ENCODE results near the gene FYB1.

The FYB1 gene

DNA sequence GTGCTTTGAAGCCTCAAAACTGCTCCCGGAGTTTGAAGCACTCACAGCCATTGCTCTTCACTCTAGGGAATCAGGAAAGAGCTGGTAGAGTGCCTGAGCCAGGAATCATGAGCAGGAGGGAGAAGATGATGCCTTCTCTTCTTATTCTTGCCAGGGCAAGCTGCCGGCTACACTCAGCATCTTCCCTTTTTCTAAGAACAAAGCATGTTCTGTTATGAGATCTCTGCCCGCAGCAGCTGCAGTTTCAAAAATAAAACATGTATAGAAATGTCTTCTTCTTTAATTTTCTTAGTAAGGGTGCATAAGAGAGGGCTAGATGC is 87.3 kb downstream of the FYB1 start:
- ChIA-PET CTCF (interaction anchor here (0.7 to 0.8 kb wide), 2 partner anchors 51 to 91 kb away, joined by 3 to 4 read pairs; no protein-coding TSS in a partner anchor), POLR2A (ENCODE audit: low non-redundant PET) (no interaction called here)

DNA sequence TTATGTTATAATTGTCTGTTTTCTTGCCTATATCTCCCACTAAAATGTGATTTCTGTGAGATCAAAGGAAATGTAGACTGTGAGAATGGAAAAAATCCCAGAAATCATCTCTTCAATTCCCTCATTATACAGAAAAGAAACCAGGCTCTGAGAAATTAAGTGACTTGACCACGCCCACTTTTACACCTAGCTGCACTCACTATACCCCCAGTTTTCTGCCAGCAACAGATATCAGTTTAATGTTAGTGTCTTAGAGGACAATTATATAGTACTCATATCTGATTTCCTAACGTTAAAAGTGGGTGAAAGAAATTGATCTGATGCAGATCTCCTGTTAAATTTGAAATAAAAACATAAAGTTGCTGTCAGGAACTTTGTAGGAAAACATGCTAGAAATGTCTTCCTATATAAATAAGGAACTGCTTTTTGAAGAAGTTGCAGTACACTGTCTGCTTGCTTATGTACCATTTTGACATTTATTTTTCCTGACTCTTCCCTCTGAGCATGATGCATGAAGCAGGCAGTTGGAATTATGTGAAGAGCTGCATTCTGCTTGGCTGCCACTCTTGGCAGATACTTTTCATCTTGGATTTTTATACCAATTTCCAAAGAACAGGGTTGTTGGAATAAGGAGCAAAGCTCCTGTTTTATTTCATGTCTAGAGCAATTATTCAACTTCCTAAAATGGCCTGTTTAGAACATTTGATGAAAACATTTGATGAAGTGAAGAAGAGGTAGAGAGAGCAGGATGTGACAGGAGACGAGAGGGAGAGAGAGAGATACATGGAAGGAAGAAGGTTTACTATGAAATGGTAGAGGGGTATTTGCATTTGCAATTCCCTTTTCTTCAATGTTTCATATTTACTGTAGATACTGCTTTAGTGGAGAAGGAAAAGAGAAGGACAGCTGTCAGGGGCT is 87.9 kb downstream of the FYB1 start:
- no peak overlapping the region for H3K27ac ChIP-seq
- no peak for DNase-seq (ENCODE audit: low spot score)
- CTCF ChIA-PET: interaction anchor here (0.6 to 0.8 kb wide), 3 partner anchors 51 to 1411 kb away, joined by 3 to 4 read pairs (median 3); no protein-coding TSS in a partner anchor
- TF ChIP-seq CTCF (conservative IDR thresholded peaks at IDR 0.05; ENCODE audit: low read depth): no peak
- POLR2A ChIA-PET (ENCODE audit: low non-redundant PET): no interaction called here

More for the DNA sequence above, 87.3 kb downstream of the FYB1 start:
- no peak for TF ChIP-seq CTCF (conservative IDR thresholded peaks at IDR 0.05; ENCODE audit: low read depth)
- no peak for DNase-seq (ENCODE audit: low spot score)
- H3K27ac ChIP-seq: no peak overlapping the region

DNA sequence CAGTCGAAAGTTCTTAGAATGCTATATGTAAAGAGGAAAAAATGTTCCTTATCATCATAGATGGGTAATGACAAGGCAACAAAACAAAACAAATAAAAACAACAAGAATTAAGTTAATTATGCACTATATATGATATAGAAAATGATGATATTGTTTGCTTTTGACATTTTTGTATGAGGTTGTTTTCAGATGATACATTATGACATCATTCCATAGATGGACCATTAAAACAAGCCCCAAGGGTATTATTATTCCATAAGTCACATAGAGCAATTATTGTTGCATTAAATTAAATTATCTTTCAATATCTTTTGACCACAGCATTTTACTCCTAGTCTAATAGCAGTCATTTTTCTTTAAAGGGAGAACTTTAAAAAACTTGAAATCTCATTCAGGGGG is 88.6 kb downstream of the FYB1 start:
- ChIA-PET CTCF (no interaction called here), POLR2A (ENCODE audit: low non-redundant PET) (no interaction called here)
- no peak for TF ChIP-seq CTCF (conservative IDR thresholded peaks at IDR 0.05; ENCODE audit: low read depth)
- no peak for DNase-seq (ENCODE audit: low spot score)
- no peak overlapping the region for H3K27ac ChIP-seq

- CTCF ChIA-PET: interaction anchor here (0.7 kb wide), 1 partner anchor 104 kb away, joined by 4 read pairs; no protein-coding TSS in a partner anchor
- no peak for DNase-seq (ENCODE audit: low spot score)
- no peak for TF ChIP-seq CTCF (conservative IDR thresholded peaks at IDR 0.05; ENCODE audit: low read depth)
- no peak overlapping the region for H3K27ac ChIP-seq
- POLR2A ChIA-PET (ENCODE audit: low non-redundant PET): no interaction called here
These were observed 97.4 kb downstream of the FYB1 start for GRCh38 chr5:39121922-39122321.

DNA sequence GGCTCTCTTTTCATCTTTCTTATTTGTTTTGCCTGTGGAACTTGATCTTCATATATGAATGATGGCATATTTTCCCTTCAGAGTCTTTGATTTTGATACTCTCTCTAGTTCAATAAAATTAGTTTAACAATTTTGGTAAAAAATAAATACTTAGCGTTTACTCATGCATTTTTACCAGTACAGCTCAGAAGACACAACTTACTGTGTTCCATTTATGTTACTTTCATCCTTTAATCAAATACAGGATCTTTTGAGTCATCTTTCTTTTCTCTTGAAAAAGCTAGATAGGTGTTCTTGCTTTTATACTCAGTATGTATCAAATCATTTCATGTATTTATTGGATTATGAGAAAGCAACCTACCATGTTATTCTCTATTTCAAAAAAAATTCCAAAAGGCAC is 98.0 kb downstream of the FYB1 start:
- H3K27ac ChIP-seq: no peak overlapping the region
- DNase-seq (ENCODE audit: low spot score): no peak
- ChIA-PET POLR2A (ENCODE audit: low non-redundant PET) (no interaction called here), CTCF (interaction anchor here (0.7 kb wide), 1 partner anchor 105 kb away, joined by 4 read pairs; no protein-coding TSS in a partner anchor)
- TF ChIP-seq CTCF (conservative IDR thresholded peaks at IDR 0.05; ENCODE audit: low read depth): no peak; the same call in 1 of the 2 replicates

DNA sequence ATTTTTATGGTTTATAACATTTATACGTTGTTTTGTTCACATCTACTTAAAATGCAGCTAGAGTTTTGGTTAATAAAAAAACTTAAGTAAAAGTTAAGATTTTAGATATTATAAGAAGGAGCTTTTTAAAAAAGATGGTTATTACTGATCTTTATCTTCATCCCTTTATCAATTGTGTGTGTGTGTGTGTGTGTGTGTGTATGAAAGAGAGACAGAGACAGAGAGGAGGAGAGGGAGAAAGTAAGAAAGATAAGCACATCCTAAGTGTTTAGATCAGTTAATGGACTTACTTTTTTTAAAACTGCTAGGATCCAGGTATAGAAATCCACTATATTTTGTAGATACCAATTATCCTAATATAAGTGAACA is 99.3 kb downstream of the FYB1 start:
- ChIA-PET CTCF (interaction anchor here (0.6 to 0.7 kb wide), 2 partner anchors 16 to 170 kb away, joined by 3 read pairs; no protein-coding TSS in a partner anchor), POLR2A (ENCODE audit: low non-redundant PET) (no interaction called here)
- H3K27ac ChIP-seq: no peak overlapping the region
- no peak for DNase-seq (ENCODE audit: low spot score)
- TF ChIP-seq CTCF (conservative IDR thresholded peaks at IDR 0.05; ENCODE audit: low read depth): no peak
